GM13976 (cell line): ENCODE data around the gene COPS4.
"Not testable (repeated sequence)": the region's sequence is repeated elsewhere in the genome, so short reads cannot be mapped to it uniquely, and the experiment has no call there.

Source experiments
- DNase-seq: peaks from one replicate; pipeline ENCODE4 v3.0.0; 2012; ENCODE audit warnings: low spot score
- CTCF ChIP-seq: IDR thresholded peaks from 2 replicates; pipeline ENCODE4 v1.5.1; 2012; ENCODE audit warnings: borderline replicate concordance, mild to moderate bottlenecking; ENCODE audit not compliant: insufficient read depth; ENCODE audit errors: extremely low read depth, missing control alignments, control extremely low read depth
- in situ Hi-C: fragments of 300-500 bp; cut with MboI; formaldehyde crosslinking; loops from one replicate; pipeline ENCODE4 v1.12.0; 2022; ENCODE audit warnings: low sequenced_read_pairs, mixed read lengths, inconsistent platforms; ENCODE audit not compliant: unreplicated experiment

The COPS4 gene

GRCh38 chr4:83043801-83044407 lies 8.9 kb downstream of the COPS4 start:
- no peak for DNase-seq
- in situ Hi-C loops = no loop called here
- TF ChIP-seq CTCF = no peak

- no peak for TF ChIP-seq CTCF
- in situ Hi-C loops = no loop called here
- no peak for DNase-seq
Measured at GRCh38 chr4:83046693-83047473, 11.9 kb downstream of the COPS4 start.

- DNase-seq, in situ Hi-C loops: not testable (repeated sequence)
Measured at GRCh38 chr4:83048781-83049180, 13.8 kb downstream of the COPS4 start.

GRCh38 chr4:83054928-83055327 lies 19.9 kb downstream of the COPS4 start:
- in situ Hi-C loops = no loop called here
- TF ChIP-seq CTCF = peak; percentile 19
- peak; percentile 35 for DNase-seq

- no peak for DNase-seq
- in situ Hi-C loops = no loop called here
- no peak for TF ChIP-seq CTCF
Measured at GRCh38 chr4:83062739-83063138, 27.8 kb downstream of the COPS4 start.

- no peak for DNase-seq
- no peak for TF ChIP-seq CTCF
- in situ Hi-C loops = no loop called here
Measured at GRCh38 chr4:83065266-83065665, 30.3 kb downstream of the COPS4 start.

GRCh38 chr4:83067058-83067639 lies 32.2 kb downstream of the COPS4 start:
- DNase-seq = no peak
- in situ Hi-C loops = no loop called here
- no peak for TF ChIP-seq CTCF
